ENCODE data around the gene CDH5.

The CDH5 gene

GRCh38 chr16:66426112-66427035 is 59.9 kb downstream of the CDH5 start:
- Histone ChIP-seq H3K9ac (no peak overlapping the region), H3K27me3 (peaks cover 75% of the 10 kb centered on the region), H4K20me1 (peaks cover 35% of the 10 kb centered on the region), H3K4me1 (peaks cover 19% of the 10 kb centered on the region), H3K36me3 (no peaks in the 10 kb centered on the region), H3K27ac (no peak overlapping the region), H3K4me2 (peak overlapping the region; percentile 94), H3K9me3 (no peaks in the 10 kb centered on the region), H3K4me3 (peak overlapping the region; percentile 64)
- no peak for TF ChIP-seq Cebpa-rat (IDR thresholded peaks at IDR 0.05)

DNA sequence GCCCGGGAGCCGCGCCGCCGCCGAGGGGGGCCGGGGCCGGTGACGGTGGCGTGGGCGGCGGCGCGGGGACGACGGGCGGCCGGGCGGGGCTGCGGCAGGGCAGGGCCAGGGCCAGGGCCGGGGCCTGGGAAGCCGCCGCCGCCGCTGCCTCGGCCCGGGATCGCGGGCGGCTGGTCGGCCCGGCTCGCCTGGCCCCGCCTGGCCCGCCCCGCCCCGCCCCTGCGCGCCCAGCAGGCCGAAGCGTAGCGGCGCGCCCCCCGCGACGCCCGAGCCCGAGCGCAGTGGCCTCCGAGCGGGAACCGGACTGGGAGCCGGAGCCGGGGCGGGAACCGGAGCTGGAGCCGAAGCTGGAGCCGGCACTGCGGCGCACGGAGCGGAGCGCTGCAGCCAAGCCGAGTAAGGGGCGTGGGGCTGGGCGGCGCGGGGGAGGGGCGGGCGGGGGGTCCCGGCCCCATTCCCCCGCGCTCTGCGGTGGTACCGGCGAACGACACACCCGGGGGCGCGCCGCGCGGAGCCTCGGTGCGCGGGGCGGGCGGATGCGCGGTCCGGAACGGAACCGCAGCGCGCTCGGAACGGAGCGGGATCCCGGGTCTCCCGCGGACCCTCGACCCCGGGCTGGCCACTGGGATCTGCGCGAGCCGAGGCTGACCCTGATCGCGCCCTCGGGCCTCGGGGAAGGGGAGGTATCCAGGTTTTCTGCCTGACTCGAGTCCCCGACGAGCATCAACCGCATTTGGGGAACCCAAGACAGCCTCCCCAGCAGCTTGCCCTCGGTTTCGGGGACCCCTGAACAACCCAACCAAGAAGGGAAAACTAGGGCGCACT is 60.8 kb downstream of the CDH5 start, which contains the start of gene BEAN1:
Gene BEAN1, plus strand, starts transcription at position 260 of the 825 bp plus-strand sequence. CDS start 10,382 bp downstream, outside the sequence.
- peak within 1 kb of the TSS; percentile 64 for H3K4me3 ChIP-seq
- TF ChIP-seq Cebpa-rat (IDR thresholded peaks at IDR 0.05), result no peak
- peak within 1 kb of the TSS; percentile 94 for H3K4me2 ChIP-seq
- peaks cover 82% of the 10 kb centered on the region for H3K27me3 ChIP-seq
- no peak within 1 kb of the TSS for H3K27ac ChIP-seq
- H4K20me1 ChIP-seq, result peaks cover 35% of the 10 kb centered on the region
- peaks cover 19% of the 10 kb centered on the region for H3K4me1 ChIP-seq
- H3K9me3 ChIP-seq, result no peaks in the 10 kb centered on the region
- H3K36me3 ChIP-seq, result no peaks in the 10 kb centered on the region
- no peak within 1 kb of the TSS for H3K9ac ChIP-seq

GRCh38 chr16:66427871-66428681 is 61.6 kb downstream of the CDH5 start:
- Histone ChIP-seq H4K20me1 (peaks cover 35% of the 10 kb centered on the region), H3K27me3 (peaks cover 88% of the 10 kb centered on the region), H3K36me3 (no peaks in the 10 kb centered on the region), H3K4me1 (peaks cover 19% of the 10 kb centered on the region), H3K9me3 (no peaks in the 10 kb centered on the region), H3K4me3 (peak overlapping the region; percentile 64), H3K4me2 (peak overlapping the region; percentile 94), H3K27ac (no peak overlapping the region), H3K9ac (no peak overlapping the region)
- TF ChIP-seq Cebpa-rat (IDR thresholded peaks at IDR 0.05), result no peak

- H3K36me3 ChIP-seq, result no peaks in the 10 kb centered on the region
- no peak overlapping the region for H3K9ac ChIP-seq
- no peak overlapping the region for H3K27ac ChIP-seq
- peaks cover 82% of the 10 kb centered on the region for H3K27me3 ChIP-seq
- no peak overlapping the region for H3K4me3 ChIP-seq
- peaks cover 19% of the 10 kb centered on the region for H3K4me1 ChIP-seq
- no peak for TF ChIP-seq Cebpa-rat (IDR thresholded peaks at IDR 0.05)
- H4K20me1 ChIP-seq, result peaks cover 35% of the 10 kb centered on the region
- no peaks in the 10 kb centered on the region for H3K9me3 ChIP-seq
- H3K4me2 ChIP-seq, result no peak overlapping the region
Measured at GRCh38 chr16:66428682-66429251, 62.3 kb downstream of the CDH5 start.

GRCh38 chr16:66429290-66429962 is 62.9 kb downstream of the CDH5 start:
- Histone ChIP-seq H3K9ac (no peak overlapping the region), H3K27me3 (peaks cover 75% of the 10 kb centered on the region), H3K4me3 (no peak overlapping the region), H3K4me2 (no peak overlapping the region), H3K4me1 (peaks cover 19% of the 10 kb centered on the region), H3K9me3 (no peaks in the 10 kb centered on the region), H3K36me3 (no peaks in the 10 kb centered on the region), H3K27ac (no peak overlapping the region), H4K20me1 (peaks cover 35% of the 10 kb centered on the region)
- TF ChIP-seq Cebpa-rat (IDR thresholded peaks at IDR 0.05), result no peak

DNA sequence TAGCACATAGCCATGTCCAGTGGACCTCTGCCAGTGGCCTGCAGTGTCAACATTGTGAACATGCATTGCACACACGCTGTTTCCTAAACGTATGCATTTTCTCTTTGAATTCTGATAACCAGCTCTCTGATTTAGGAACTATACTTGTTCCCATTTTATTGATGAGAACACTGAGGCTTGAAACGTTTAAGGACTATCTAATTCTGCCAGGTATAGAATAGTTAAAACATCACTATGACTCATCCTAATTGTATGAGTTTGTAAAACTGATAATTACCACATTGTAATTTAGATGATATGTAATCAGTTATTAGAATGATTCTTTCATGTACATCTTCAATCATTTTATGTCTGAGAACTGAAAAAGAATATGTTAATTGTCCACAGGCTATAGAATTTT is 63.7 kb downstream of the CDH5 start:
- TF ChIP-seq Cebpa-rat (IDR thresholded peaks at IDR 0.05), result no peak
- Histone ChIP-seq H3K4me1 (peaks cover 19% of the 10 kb centered on the region), H3K4me2 (no peak overlapping the region)

DNA sequence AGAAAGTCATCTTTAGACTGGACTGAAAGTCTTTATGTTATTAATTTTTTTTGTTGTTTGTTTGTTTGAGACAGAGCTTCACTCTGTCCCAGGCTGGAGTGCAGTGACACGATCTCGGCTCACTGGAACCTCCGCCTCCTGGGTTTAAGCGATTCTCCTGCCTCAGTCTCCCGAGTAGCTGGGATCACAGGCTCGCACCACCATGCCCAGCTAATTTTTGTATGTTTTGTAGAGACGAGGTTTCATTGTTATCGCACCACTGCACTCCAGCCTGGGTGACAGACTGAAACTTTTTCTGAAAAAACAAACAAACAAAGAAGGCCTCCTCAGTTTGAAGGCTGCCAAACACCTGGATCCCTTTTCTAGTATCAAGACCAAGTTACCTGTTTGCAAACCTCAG is 65.3 kb downstream of the CDH5 start:
- Histone ChIP-seq H3K4me1 (peaks cover 28% of the 10 kb centered on the region), H3K9me3 (no peaks in the 10 kb centered on the region), H3K4me3 (no peak overlapping the region), H3K27me3 (peaks cover 52% of the 10 kb centered on the region), H3K36me3 (no peaks in the 10 kb centered on the region), H3K27ac (no peak overlapping the region), H4K20me1 (peaks cover 25% of the 10 kb centered on the region), H3K9ac (no peak overlapping the region), H3K4me2 (no peak overlapping the region)
- TF ChIP-seq Cebpa-rat (IDR thresholded peaks at IDR 0.05), result no peak

More for the DNA sequence above, 63.7 kb downstream of the CDH5 start:
- no peaks in the 10 kb centered on the region for H3K36me3 ChIP-seq
- peaks cover 68% of the 10 kb centered on the region for H3K27me3 ChIP-seq
- H3K4me3 ChIP-seq, result no peak overlapping the region
- no peaks in the 10 kb centered on the region for H3K9me3 ChIP-seq
- no peak overlapping the region for H3K27ac ChIP-seq
- peaks cover 35% of the 10 kb centered on the region for H4K20me1 ChIP-seq
- no peak overlapping the region for H3K9ac ChIP-seq

DNA sequence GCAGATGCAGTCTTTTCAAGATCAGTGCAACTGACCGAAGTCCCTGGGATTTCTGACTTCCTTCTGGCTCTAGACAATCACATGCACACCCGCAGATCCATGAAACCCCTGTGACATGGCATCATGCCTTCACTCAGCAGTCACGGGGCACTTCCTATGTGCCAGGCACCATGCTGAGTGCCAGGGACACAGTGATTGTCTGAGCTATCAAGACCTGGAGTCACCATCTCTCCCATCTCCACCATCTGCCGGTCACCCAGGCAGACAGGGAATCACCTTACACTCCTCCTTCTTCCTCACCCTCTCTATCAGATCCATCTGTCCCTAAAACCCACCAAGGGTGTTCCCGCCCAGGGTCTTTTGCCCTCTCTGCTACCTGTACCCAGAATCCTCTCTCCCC is 65.9 kb downstream of the CDH5 start:
- peaks cover 45% of the 10 kb centered on the region for H3K27me3 ChIP-seq
- no peak overlapping the region for H3K27ac ChIP-seq
- no peak overlapping the region for H3K4me3 ChIP-seq
- H3K4me1 ChIP-seq, result peaks cover 33% of the 10 kb centered on the region
- H3K36me3 ChIP-seq, result no peaks in the 10 kb centered on the region
- H4K20me1 ChIP-seq, result peaks cover 23% of the 10 kb centered on the region
- no peaks in the 10 kb centered on the region for H3K9me3 ChIP-seq
- TF ChIP-seq Cebpa-rat (IDR thresholded peaks at IDR 0.05), result no peak
- no peak overlapping the region for H3K9ac ChIP-seq
- no peak overlapping the region for H3K4me2 ChIP-seq
